ENCODE data around the gene DEPP1.

- TF ChIP-seq GABPA (IDR thresholded peaks at IDR 0.05; ENCODE audit: low read depth) (no peak), SUZ12 (IDR thresholded peaks at IDR 0.05; ENCODE audit: unreplicated experiment) (no peak), GATAD2B (conservative IDR thresholded peaks at IDR 0.05; ENCODE audit: low read depth) (no peak), NBN (IDR thresholded peaks at IDR 0.05) (no peak), ZNF687 (IDR thresholded peaks at IDR 0.05) (no peak), ZBED1 (IDR thresholded peaks at IDR 0.05; ENCODE audit: borderline replicate concordance) (no peak)
Observed at GRCh38 chr10:44968091-44968490, 10.5 kb downstream of the DEPP1 start.
